Suprapubic skin (tissue), 4 donors: Measurements from ENCODE around the gene RNLS. TPM values are rescaled to one million over a fixed set of nuclear protein-coding genes. Genes with fewer than 3 reads are reported as not detected.

ENCODE experiments used
- DNase-seq, 2 donors: peaks; one replicate each; pipeline ENCODE4 v3.0.0-alpha.2; 2019; ENCODE audit warnings: low spot score in 2 of 2
- H3K27ac ChIP-seq: fragments of 200-600 bp; sonication (generic); one replicate; pipeline ENCODE4 v1.5.1; 2019
- H3K27me3 ChIP-seq: fragments of 200-600 bp; sonication (generic); one replicate; pipeline ENCODE4 v1.5.1; 2019
- H3K36me3 ChIP-seq: fragments of 200-600 bp; sonication (generic); one replicate; pipeline ENCODE4 v1.5.1; 2019
- H3K4me1 ChIP-seq: fragments of 200-600 bp; sonication (generic); one replicate; pipeline ENCODE4 v1.5.1; 2019
- H3K4me3 ChIP-seq: fragments of 200-600 bp; sonication (generic); one replicate; pipeline ENCODE4 v1.5.1; 2019; ENCODE audit warnings: mild to moderate bottlenecking
- H3K9me3 ChIP-seq: fragments of 200-600 bp; sonication (generic); one replicate; pipeline ENCODE4 v1.5.1; 2019
- CTCF ChIP-seq, 2 donors: fragments of 200-600 bp in 1 of 2; fragments of 450-650 bp in 1 of 2; sonication (generic) in 1 of 2; IDR thresholded peaks; one replicate each; pipeline ENCODE4 v1.5.1; 2016 to 2019; ENCODE audit warnings: antibody characterized with exemption in 2 of 2, mild to moderate bottlenecking in 1 of 2, moderate library complexity in 1 of 2
- EP300 ChIP-seq: sonication (generic); formaldehyde crosslinking; IDR thresholded peaks from one replicate; pipeline ENCODE4 v1.6.1; 2017; ENCODE audit warnings: antibody characterized with exemption
- POLR2A ChIP-seq, 2 donors: fragments of 450-650 bp; IDR thresholded peaks; one replicate each; pipeline ENCODE4 v1.6.1; 2017; ENCODE audit warnings: antibody characterized with exemption in 2 of 2, mild to moderate bottlenecking in 2 of 2, moderate library complexity in 2 of 2
- POLR2AphosphoS5 ChIP-seq, 3 donors: sonication (generic); formaldehyde crosslinking; IDR thresholded peaks; one replicate each; pipeline ENCODE4 v1.6.1; 2017; ENCODE audit warnings: antibody characterized with exemption in 3 of 3
- WGBS: methylation state at CpG from one replicate; pipeline ENCODE4 v1.1.5; 2018; 5-methylcytosine and 5-hydroxymethylcytosine counted together
- total RNA-seq, 4 donors: library from RNA; depleted of rRNA; stranded (reverse); fragments of >200 nt; gene quantifications; one replicate each; pipeline ENCODE4 v1.1.0, GENCODE V29; 2016

Gene RNLS
- total RNA-seq, 4 donors from 2014 or later = 9.8 to 23.7 (median 19.2) TPM

- H3K36me3 ChIP-seq = no peaks in the 10 kb centered on the region
- H3K9me3 ChIP-seq = no peaks in the 10 kb centered on the region
- no peak overlapping the region for H3K4me3 ChIP-seq
- no peak for DNase-seq
- WGBS = 77% methylated on average over 1 of the region's 1 CpG
- no peaks in the 10 kb centered on the region for H3K4me1 ChIP-seq
- no peak overlapping the region for H3K27ac ChIP-seq
- TF ChIP-seq POLR2AphosphoS5 (IDR thresholded peaks at IDR 0.05) (no peak), POLR2A (IDR thresholded peaks at IDR 0.05) (no peak), CTCF (IDR thresholded peaks at IDR 0.05) (no peak), EP300 (no peak)
- H3K27me3 ChIP-seq = no peaks in the 10 kb centered on the region
These were observed 34.7 kb upstream of the RNLS start for GRCh38 chr10:88617772-88618300.

GRCh38 chr10:88616250-88616977, 33.3 kb upstream of the RNLS start:
- H3K9me3 ChIP-seq = no peaks in the 10 kb centered on the region
- 89% methylated on average over 17 of the region's 18 CpGs for WGBS
- no peak overlapping the region for H3K27ac ChIP-seq
- no peak overlapping the region for H3K4me3 ChIP-seq
- no peaks in the 10 kb centered on the region for H3K4me1 ChIP-seq
- TF ChIP-seq CTCF (IDR thresholded peaks at IDR 0.05) (no peak), POLR2AphosphoS5 (IDR thresholded peaks at IDR 0.05) (no peak), POLR2A (IDR thresholded peaks at IDR 0.05) (no peak), EP300 (no peak)
- no peaks in the 10 kb centered on the region for H3K36me3 ChIP-seq
- DNase-seq = no peak
- no peaks in the 10 kb centered on the region for H3K27me3 ChIP-seq

- no peak for DNase-seq
- Histone ChIP-seq H3K27me3 (no peaks in the 10 kb centered on the region), H3K9me3 (no peaks in the 10 kb centered on the region), H3K27ac (no peak overlapping the region), H3K4me3 (no peak overlapping the region), H3K36me3 (no peaks in the 10 kb centered on the region), H3K4me1 (no peaks in the 10 kb centered on the region)
- TF ChIP-seq CTCF (IDR thresholded peaks at IDR 0.05) = no peak
- no peak for TF ChIP-seq POLR2A (IDR thresholded peaks at IDR 0.05)
- no peak for TF ChIP-seq EP300
- TF ChIP-seq POLR2AphosphoS5 (IDR thresholded peaks at IDR 0.05) = no peak
- WGBS = 54% methylated on average over 2 of the region's 2 CpGs
These were observed 25.7 kb upstream of the RNLS start for GRCh38 chr10:88608780-88609179.

GRCh38 chr10:88608052-88608732, 25.1 kb upstream of the RNLS start:
- Histone ChIP-seq H3K4me1 (no peaks in the 10 kb centered on the region), H3K36me3 (no peaks in the 10 kb centered on the region), H3K4me3 (no peak overlapping the region), H3K27me3 (no peaks in the 10 kb centered on the region), H3K9me3 (no peaks in the 10 kb centered on the region), H3K27ac (no peak overlapping the region)
- no peak for DNase-seq
- 74% methylated on average over 6 of the region's 6 CpGs for WGBS
- TF ChIP-seq EP300 (no peak), POLR2AphosphoS5 (IDR thresholded peaks at IDR 0.05) (no peak), POLR2A (IDR thresholded peaks at IDR 0.05) (no peak), CTCF (IDR thresholded peaks at IDR 0.05) (no peak)

- no peaks in the 10 kb centered on the region for H3K27me3 ChIP-seq
- H3K4me1 ChIP-seq = no peaks in the 10 kb centered on the region
- WGBS = 86% methylated on average over 1 of the region's 1 CpG
- DNase-seq = no peak
- H3K27ac ChIP-seq = no peak overlapping the region
- no peaks in the 10 kb centered on the region for H3K9me3 ChIP-seq
- TF ChIP-seq EP300 (no peak), POLR2A (IDR thresholded peaks at IDR 0.05) (no peak), POLR2AphosphoS5 (IDR thresholded peaks at IDR 0.05) (no peak), CTCF (IDR thresholded peaks at IDR 0.05) (no peak)
- H3K4me3 ChIP-seq = no peak overlapping the region
- no peaks in the 10 kb centered on the region for H3K36me3 ChIP-seq
These were observed 14.9 kb upstream of the RNLS start for GRCh38 chr10:88598055-88598454.
